LNCaP clone FGC (cell line): Measurements from ENCODE around the gene NFKBIL1.

ENCODE experiments used
- DNase-seq: peaks from one replicate; pipeline ENCODE4 v3.0.0-alpha.2; 2011; ENCODE audit warnings: low read depth
- H3K4me3 ChIP-seq: 2 replicates; pipeline ENCODE4 v1.5.1; 2011; ENCODE audit warnings: mild to moderate bottlenecking, low read depth, low read length, control low read depth
- TF ChIP-seq, protein P1 (sequence below): IDR thresholded peaks from 2 replicates; pipeline ENCODE4 v1.5.1; 2012; ENCODE audit warnings: mild to moderate bottlenecking; ENCODE audit not compliant: control insufficient read depth, insufficient read depth; ENCODE audit errors: extremely low read depth

NFKBIL1 gene

DNA sequence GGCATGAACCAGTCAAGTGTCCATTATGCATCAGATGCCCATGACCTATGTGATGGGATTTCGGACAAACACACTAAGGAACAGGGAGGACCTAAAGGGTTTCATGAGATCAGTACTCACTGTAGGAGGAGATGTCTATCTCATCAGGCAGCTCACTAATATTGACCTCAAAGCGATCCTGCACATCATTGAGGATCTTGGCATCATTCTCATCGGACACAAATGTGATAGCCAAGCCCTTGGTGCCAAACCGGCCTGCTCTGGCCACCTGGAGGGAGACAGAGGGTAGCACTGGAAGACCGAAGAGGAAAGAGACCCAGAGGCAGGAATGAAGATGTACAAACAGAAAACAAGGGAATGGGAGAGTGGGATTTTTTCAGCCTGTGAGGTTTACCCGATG lies 16.7 kb upstream of the NFKBIL1 start:
- H3K4me3 ChIP-seq = no peak overlapping the region
- TF ChIP-seq, protein P1, sequence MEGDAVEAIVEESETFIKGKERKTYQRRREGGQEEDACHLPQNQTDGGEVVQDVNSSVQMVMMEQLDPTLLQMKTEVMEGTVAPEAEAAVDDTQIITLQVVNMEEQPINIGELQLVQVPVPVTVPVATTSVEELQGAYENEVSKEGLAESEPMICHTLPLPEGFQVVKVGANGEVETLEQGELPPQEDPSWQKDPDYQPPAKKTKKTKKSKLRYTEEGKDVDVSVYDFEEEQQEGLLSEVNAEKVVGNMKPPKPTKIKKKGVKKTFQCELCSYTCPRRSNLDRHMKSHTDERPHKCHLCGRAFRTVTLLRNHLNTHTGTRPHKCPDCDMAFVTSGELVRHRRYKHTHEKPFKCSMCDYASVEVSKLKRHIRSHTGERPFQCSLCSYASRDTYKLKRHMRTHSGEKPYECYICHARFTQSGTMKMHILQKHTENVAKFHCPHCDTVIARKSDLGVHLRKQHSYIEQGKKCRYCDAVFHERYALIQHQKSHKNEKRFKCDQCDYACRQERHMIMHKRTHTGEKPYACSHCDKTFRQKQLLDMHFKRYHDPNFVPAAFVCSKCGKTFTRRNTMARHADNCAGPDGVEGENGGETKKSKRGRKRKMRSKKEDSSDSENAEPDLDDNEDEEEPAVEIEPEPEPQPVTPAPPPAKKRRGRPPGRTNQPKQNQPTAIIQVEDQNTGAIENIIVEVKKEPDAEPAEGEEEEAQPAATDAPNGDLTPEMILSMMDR = no peak
- DNase-seq = no peak

DNA sequence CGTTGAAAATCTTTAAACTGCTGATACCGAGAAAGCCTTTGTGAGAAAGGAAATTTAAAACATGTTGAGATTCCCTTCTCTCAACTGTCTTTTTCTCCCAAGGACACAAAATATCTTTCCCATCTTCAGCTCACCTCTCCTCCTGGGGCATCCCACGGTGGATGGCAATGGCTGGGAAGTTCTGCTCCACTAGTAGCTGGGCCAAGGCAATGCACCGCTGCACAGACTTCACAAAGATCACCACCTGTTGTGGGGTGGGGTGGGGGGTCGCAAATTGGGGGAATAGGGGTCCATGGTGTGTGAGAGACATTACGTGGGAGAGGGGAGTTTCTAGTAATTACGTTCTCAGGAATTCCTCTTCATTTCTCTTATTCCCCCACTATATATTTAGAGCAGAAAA lies 16.2 kb upstream of the NFKBIL1 start:
- no peak for DNase-seq
- TF ChIP-seq, protein P1 = no peak
- H3K4me3 ChIP-seq = no peak overlapping the region

DNA sequence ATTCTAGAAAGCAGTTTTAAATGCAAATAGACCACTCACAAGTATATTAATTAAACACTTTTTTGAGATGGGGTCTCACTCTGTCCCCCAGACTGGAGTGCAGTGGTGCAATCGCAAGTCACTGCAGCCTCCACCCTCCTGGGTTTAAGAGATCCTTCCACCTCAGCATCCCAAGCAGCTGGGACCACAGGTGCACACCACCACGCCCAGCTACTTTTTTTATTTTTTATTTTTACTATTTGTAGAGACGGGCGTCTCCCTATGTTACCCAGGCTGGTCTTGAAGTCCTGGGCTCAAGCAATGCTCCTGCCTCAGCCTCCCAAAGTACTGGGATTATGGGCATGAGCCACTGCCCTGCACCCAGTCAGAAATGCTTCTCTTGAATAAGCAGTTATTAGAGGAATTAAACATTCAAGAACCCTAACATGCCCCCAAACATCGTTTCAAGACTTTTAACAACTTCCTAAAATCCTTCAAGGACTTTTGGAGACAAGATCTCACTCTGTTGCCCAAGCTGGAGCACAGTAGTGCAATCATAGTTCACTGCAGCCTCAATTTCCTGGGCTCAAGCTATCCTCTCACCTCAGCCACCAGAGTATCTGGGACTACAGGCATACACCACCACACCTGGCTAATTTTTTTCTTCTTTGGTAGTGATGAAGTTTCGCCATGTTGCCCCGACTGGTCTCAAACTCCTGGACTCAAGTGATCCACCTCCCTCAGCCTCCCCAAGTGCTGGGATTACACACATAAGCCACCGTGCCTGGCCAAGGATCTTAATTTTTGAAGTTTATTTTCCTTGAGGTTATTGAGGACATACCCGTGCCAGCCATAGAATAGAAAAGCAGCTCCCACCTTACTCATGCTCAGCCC lies 15.4 kb upstream of the NFKBIL1 start:
- DNase-seq = no peak
- TF ChIP-seq, protein P1 = no peak
- H3K4me3 ChIP-seq = no peak overlapping the region

DNA sequence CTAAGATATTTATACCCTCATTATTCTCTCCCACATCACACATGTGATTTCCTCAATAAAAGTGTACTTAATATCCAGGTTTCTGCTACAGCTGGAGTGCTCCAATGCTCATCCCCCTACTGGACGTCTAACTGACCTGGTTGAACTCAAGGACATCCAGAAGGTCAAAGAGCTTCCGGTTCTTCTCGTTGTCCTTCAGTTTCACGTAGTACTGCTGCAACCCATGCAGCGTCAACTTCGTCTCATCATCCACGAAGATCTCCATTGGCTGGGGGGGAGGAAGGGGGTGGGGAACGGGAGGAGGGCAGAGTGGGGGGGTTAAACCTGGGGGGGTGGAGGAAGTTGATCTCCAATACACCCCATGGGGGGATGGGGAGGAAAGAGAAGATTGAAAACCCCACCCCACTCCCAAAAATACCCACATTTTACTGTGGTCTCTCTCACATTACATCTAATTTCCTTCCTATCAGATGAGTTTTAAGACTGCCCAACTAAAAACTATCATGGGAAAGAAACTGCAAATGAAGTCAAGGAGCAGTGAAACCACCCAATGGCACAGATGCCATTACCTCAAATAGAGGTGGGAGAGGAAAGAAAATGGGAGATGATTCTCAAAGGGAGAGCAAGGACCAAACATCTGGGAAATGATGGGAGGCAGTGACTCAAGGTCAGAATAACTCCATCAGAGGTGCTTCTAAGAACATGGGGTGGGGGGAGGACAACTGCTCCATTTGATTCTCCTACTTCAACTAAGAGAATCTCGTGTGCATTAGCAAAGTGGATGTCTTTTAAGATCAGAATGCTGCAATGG lies 14.6 kb upstream of the NFKBIL1 start:
- DNase-seq = no peak
- TF ChIP-seq, protein P1 = no peak

DNA sequence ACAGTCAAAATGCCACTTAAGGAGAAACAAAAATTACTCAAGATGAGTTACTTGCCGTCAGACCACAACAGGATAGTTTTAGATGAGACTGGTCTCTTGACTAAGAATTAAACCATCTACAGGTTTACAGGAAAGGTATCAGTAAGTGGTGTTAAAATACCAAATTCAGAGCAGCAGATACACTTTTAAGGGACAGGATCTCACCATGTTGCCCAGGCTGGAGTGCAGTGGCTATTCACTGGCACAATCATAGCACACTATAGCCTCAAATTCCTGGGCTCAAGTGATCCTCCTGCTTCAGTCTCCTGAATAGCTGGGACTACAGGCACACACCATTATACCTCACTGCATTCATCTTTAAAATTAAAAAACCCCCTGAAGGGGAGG lies 14.0 kb upstream of the NFKBIL1 start:
- no peak overlapping the region for H3K4me3 ChIP-seq
- TF ChIP-seq, protein P1 = no peak
- no peak for DNase-seq

More for the DNA sequence above, 14.6 kb upstream of the NFKBIL1 start:
- H3K4me3 ChIP-seq = no peak overlapping the region

DNA sequence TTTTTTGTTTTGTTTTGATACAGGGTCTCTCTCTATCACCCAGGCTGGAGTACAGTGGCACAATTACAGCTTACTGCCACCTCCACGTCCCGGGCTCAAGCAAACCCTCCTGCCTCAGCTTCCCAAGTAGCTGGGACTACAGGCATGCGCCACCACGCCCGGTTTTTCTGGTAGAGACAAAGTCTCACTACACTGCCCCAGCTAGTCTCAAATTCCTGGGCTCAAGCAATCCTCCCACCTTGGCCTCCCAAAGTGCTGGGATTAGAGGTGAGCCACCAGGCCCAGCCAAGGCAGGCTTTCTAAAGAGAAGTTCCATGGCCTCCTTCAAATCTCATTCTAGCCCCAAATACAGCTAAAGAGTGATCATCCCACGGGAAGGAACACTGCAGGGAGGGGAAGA lies 13.4 kb upstream of the NFKBIL1 start:
- DNase-seq = no peak
- H3K4me3 ChIP-seq = no peak overlapping the region
- TF ChIP-seq, protein P1 = no peak
